Measurements from ENCODE around the gene FAM53A.

FAM53A gene

DNA sequence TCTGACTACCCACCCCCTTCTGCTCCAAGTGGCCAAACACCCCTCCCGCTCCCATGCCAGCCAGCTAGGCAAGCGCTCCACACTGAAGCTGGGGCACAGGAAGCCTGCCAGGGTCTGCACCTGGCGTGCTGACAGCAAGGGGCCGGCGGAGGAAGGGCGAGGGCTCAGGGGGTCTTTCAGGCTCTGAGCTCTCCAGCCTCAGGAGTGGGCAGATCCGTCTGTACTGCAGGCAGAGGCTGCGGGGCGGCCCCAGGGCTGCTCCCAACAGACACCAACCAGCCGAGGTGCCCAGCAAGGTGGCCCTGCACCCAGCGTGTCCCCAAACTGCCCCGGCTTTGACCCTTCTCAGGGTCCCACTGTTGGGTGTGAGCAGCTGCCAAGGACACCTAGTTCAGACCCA, 14.8 kb downstream of the FAM53A start:
- peaks cover 2% of the 10 kb centered on the region; the same call in 1 of the 2 replicates for H3K4me1 ChIP-seq (ENCODE audit: control insufficient read depth, insufficient read depth, low read length)
- H3K27ac ChIP-seq (ENCODE audit: low read length), result no peak overlapping the region
- H3K27me3 ChIP-seq (ENCODE audit: control insufficient read depth, insufficient read depth, low read length), result no peaks in the 10 kb centered on the region
- WGBS (ENCODE audit: insufficient coverage, insufficient read length), result no CpG with 5 or more reads among the region's 12 CpGs
- no peak for DNase-seq (ENCODE audit: low read depth, low spot score)
- H3K4me3 ChIP-seq (ENCODE audit: low read length), result no peak overlapping the region
- H3K9me3 ChIP-seq (ENCODE audit: control insufficient read depth, insufficient read depth, low read length), result no peaks in the 10 kb centered on the region
- H3K36me3 ChIP-seq (ENCODE audit: control insufficient read depth, insufficient read depth, low read length), result no peaks in the 10 kb centered on the region

DNA sequence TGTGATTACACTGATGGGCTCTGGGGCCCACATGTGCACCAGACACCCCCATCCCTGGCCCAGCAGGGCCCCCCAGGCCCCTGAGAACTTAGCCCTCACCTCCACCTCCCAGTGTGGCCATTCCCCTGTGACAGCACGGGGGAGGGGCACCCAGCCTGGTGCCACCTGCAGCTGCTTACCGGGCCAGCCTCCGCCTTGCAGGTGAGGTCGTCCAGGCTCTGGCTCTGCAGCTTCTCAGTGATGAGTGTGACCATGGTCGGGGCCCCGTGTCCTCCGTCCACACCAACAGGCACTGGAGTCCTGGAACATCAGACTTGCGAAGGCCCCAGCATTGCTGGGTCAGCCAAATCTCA, 15.6 kb downstream of the FAM53A start:
- Histone ChIP-seq H3K4me1 (ENCODE audit: control insufficient read depth, insufficient read depth, low read length) (peaks cover 2% of the 10 kb centered on the region; the same call in 1 of the 2 replicates), H3K36me3 (ENCODE audit: control insufficient read depth, insufficient read depth, low read length) (no peaks in the 10 kb centered on the region), H3K27ac (ENCODE audit: low read length) (no peak overlapping the region), H3K27me3 (ENCODE audit: control insufficient read depth, insufficient read depth, low read length) (no peaks in the 10 kb centered on the region), H3K9me3 (ENCODE audit: control insufficient read depth, insufficient read depth, low read length) (no peaks in the 10 kb centered on the region), H3K4me3 (ENCODE audit: low read length) (no peak overlapping the region)
- DNase-seq (ENCODE audit: low read depth, low spot score), result no peak
- no CpG with 5 or more reads among the region's 8 CpGs for WGBS (ENCODE audit: insufficient coverage, insufficient read length)

DNA sequence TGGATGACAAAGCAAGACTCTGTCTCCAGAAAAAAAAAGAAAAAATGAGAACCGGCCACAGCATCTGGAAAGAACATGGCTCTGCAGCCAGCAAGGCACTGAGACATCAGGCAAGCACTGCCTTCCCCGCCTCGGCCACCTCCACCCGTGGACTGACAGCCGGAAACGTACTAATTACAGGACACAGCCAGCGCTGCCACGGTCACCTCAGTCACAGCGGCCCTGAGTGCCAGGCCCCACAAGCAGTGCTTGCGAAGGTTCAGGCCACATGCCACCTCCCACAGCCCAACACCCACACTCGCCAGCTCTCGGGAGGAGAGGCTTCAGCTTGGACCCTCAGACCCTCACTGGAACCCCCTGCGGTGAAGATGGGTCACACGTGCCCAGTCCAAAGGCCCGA, 16.8 kb downstream of the FAM53A start:
- Histone ChIP-seq H3K4me1 (ENCODE audit: control insufficient read depth, insufficient read depth, low read length) (peaks cover 2% of the 10 kb centered on the region; the same call in 1 of the 2 replicates), H3K27ac (ENCODE audit: low read length) (no peak overlapping the region), H3K36me3 (ENCODE audit: control insufficient read depth, insufficient read depth, low read length) (no peaks in the 10 kb centered on the region), H3K4me3 (ENCODE audit: low read length) (no peak overlapping the region), H3K9me3 (ENCODE audit: control insufficient read depth, insufficient read depth, low read length) (no peaks in the 10 kb centered on the region), H3K27me3 (ENCODE audit: control insufficient read depth, insufficient read depth, low read length) (no peaks in the 10 kb centered on the region)
- WGBS (ENCODE audit: insufficient coverage, insufficient read length), result no CpG with 5 or more reads among the region's 15 CpGs
- DNase-seq (ENCODE audit: low read depth, low spot score), result no peak

DNA sequence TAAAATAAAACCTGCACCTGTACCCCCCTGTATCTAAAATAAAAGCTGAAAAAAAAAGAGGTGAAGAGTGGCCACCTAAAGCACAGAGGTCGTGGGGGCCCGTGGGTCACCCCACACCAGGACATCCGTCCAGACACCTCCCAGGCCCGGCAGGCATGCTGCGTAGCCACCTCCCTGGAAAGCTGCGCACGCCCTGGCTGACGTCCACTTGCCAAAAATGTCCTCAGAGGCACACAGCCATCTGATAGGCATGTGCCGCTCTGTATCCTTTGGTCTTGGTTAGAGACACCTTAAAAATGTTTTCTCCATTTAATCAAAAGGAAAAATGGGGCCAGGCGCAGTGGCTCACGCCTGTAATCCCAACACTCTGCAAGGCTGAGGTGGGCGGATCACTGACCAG, 17.7 kb downstream of the FAM53A start:
- H3K4me3 ChIP-seq (ENCODE audit: low read length), result no peak overlapping the region
- WGBS (ENCODE audit: insufficient coverage, insufficient read length), result no CpG with 5 or more reads among the region's 12 CpGs
- no peak for DNase-seq (ENCODE audit: low read depth, low spot score)
- H3K27me3 ChIP-seq (ENCODE audit: control insufficient read depth, insufficient read depth, low read length), result no peaks in the 10 kb centered on the region
- H3K36me3 ChIP-seq (ENCODE audit: control insufficient read depth, insufficient read depth, low read length), result no peaks in the 10 kb centered on the region
- H3K4me1 ChIP-seq (ENCODE audit: control insufficient read depth, insufficient read depth, low read length), result peaks cover 2% of the 10 kb centered on the region; the same call in 1 of the 2 replicates
- H3K27ac ChIP-seq (ENCODE audit: low read length), result no peak overlapping the region
- no peaks in the 10 kb centered on the region for H3K9me3 ChIP-seq (ENCODE audit: control insufficient read depth, insufficient read depth, low read length)

DNA sequence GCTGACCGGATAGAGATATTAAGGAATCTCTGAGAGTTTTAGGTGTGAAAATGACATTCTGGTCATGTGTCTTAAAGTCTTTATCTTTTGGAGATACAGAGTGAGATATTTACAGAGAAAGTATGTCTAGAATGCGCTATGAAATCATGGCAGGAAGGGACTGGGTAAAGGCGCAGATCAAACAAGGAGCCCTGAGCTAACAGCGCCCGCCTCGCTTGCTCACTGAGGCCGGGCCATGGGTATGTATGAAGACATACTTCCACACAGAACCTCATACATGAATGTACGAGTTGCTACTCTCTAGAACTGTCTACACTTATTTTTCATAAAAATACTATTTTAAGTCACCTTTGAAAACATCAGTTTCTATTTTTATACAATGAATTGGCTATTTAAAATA, 20.0 kb downstream of the FAM53A start:
- no peak overlapping the region for H3K4me3 ChIP-seq (ENCODE audit: low read length)
- peaks cover 2% of the 10 kb centered on the region; the same call in 1 of the 2 replicates for H3K4me1 ChIP-seq (ENCODE audit: control insufficient read depth, insufficient read depth, low read length)
- H3K27ac ChIP-seq (ENCODE audit: low read length), result no peak overlapping the region
- no peaks in the 10 kb centered on the region for H3K36me3 ChIP-seq (ENCODE audit: control insufficient read depth, insufficient read depth, low read length)
- no peaks in the 10 kb centered on the region for H3K9me3 ChIP-seq (ENCODE audit: control insufficient read depth, insufficient read depth, low read length)
- no peak for DNase-seq (ENCODE audit: low read depth, low spot score)
- WGBS (ENCODE audit: insufficient coverage, insufficient read length), result no CpG with 5 or more reads among the region's 8 CpGs
- no peaks in the 10 kb centered on the region for H3K27me3 ChIP-seq (ENCODE audit: control insufficient read depth, insufficient read depth, low read length)

DNA sequence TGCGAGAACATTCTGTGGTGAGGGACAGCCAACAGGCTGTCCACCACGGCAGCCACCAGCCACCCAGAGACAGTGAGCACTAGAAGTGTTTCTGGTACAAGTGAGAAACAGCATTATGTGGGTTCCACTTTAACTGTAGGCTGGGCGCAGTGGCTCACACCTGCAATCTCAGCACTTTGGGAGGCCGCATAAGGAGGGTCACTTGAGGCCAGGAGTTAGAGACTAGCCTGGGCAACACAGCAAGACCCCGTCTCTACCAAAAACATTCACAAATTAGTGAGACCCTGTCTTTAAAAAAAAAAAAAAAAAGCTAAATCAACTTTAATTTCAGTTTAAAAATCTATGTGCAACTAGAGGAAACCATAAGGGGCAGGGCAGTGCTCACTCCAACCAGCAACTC, 20.6 kb downstream of the FAM53A start:
- no peak overlapping the region for H3K4me3 ChIP-seq (ENCODE audit: low read length)
- no peaks in the 10 kb centered on the region for H3K9me3 ChIP-seq (ENCODE audit: control insufficient read depth, insufficient read depth, low read length)
- WGBS (ENCODE audit: insufficient coverage, insufficient read length), result no CpG with 5 or more reads among the region's 5 CpGs
- H3K27ac ChIP-seq (ENCODE audit: low read length), result no peak overlapping the region
- no peaks in the 10 kb centered on the region for H3K36me3 ChIP-seq (ENCODE audit: control insufficient read depth, insufficient read depth, low read length)
- H3K27me3 ChIP-seq (ENCODE audit: control insufficient read depth, insufficient read depth, low read length), result no peaks in the 10 kb centered on the region
- peaks cover 2% of the 10 kb centered on the region; the same call in 1 of the 2 replicates for H3K4me1 ChIP-seq (ENCODE audit: control insufficient read depth, insufficient read depth, low read length)
- DNase-seq (ENCODE audit: low read depth, low spot score), result no peak

DNA sequence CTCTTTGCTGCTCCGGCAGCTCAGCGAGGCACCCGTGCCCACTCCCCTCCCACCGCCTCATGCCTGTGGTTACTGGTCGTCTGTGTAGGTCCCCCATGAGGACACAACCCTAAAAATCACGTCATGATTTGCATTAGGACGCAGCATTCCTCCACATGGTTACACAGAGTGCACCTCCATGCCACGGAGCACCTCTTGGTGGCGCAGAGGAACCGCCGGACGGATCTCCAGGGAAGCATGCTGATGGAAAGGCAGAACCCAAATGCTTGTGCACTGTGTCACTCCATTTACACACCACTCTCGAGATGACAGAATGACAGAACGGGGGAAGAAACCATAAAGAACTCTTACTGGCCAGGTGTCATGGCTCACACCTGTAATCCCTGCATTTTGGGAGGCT, 22.4 kb downstream of the FAM53A start:
- no peak for DNase-seq (ENCODE audit: low read depth, low spot score)
- WGBS (ENCODE audit: insufficient coverage, insufficient read length), result no CpG with 5 or more reads among the region's 14 CpGs
- H3K9me3 ChIP-seq (ENCODE audit: control insufficient read depth, insufficient read depth, low read length), result no peaks in the 10 kb centered on the region
- no peak overlapping the region for H3K27ac ChIP-seq (ENCODE audit: low read length)
- no peaks in the 10 kb centered on the region for H3K27me3 ChIP-seq (ENCODE audit: control insufficient read depth, insufficient read depth, low read length)
- H3K36me3 ChIP-seq (ENCODE audit: control insufficient read depth, insufficient read depth, low read length), result no peaks in the 10 kb centered on the region
- no peaks in the 10 kb centered on the region for H3K4me1 ChIP-seq (ENCODE audit: control insufficient read depth, insufficient read depth, low read length)
- H3K4me3 ChIP-seq (ENCODE audit: low read length), result no peak overlapping the region

DNA sequence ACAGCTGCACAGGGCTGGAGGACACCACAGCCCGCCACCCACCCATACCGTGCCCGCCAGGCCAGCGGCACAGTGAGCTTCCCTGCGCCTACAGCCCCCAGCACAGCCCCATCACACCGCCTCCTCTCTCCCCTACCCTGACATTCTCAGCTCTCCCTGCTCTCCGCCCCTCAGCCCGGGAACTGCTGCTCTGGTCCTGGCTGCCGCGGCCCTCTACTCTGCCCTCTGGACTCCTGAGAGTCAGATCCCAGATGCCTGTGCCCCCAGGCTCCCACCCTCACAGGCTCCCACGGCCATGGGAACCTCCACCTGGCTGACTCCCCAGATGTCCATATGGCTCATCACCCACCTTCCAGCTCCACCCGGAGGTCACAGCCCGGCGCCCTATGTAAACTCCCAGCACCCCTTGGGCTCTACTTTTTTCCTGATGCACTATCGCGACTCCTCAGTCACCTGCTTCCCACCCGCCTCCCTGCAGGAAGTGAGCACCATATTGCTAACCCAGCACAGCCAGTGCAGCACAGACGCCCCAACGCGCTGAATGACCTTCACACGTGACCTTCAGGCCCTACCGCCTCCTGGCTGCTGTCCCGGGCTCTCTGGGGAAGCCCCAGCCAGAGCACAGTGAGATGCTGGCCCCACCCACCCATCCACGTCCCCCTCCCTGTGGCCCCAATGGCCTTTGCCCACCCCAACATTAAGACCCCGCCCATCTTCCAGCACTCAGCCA, 23.0 kb downstream of the FAM53A start:
- no peak for DNase-seq (ENCODE audit: low read depth, low spot score)
- Histone ChIP-seq H3K4me3 (ENCODE audit: low read length) (no peak overlapping the region), H3K27ac (ENCODE audit: low read length) (no peak overlapping the region), H3K36me3 (ENCODE audit: control insufficient read depth, insufficient read depth, low read length) (no peaks in the 10 kb centered on the region), H3K9me3 (ENCODE audit: control insufficient read depth, insufficient read depth, low read length) (no peaks in the 10 kb centered on the region), H3K27me3 (ENCODE audit: control insufficient read depth, insufficient read depth, low read length) (no peaks in the 10 kb centered on the region), H3K4me1 (ENCODE audit: control insufficient read depth, insufficient read depth, low read length) (no peaks in the 10 kb centered on the region)
- no CpG with 5 or more reads among the region's 25 CpGs for WGBS (ENCODE audit: insufficient coverage, insufficient read length)

DNA sequence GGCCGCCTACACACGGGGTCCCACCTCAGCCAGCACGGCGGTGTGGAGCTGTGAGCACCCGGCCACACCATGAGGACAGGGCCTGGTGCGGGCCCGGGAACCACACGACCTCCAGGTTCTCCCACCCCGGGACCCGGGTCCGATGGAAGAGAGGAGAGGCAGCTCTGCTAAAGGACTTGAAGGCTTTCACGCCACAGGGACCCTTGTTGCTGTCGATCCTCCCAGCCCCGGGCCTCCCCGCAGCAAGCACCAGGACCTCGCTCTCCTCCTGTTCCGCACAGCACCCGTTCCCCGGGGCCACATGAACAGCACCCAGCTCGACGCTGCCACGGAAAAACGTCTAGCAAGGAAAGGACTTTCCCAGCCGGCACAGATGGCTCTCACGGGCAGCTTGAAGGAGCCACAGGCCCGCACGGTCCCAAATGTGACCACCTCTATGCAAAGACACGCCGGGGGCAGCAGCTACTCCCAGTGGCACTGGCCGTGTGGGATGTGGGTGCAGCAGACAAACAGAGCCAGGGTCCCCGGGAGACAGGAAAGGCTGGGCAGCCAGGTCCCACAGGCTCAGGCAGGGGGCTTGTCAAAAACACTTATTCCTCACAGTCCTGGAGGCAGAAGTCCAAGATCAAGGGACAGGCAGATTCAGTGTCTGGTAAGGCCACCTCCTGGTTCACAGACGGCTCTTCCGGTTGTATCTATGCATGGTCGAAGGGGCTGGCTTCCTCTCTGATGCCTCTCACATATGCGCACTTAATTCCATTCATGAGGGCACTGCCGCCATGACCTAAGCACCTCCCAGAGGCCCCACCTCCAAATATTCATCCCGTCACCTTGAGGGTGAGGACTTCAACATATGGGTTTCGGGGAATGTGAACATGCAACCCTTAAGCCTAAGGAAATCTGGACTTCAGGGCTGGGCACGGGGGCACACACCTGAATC, 24.7 kb downstream of the FAM53A start:
- Histone ChIP-seq H3K4me3 (ENCODE audit: low read length) (no peak overlapping the region), H3K4me1 (ENCODE audit: control insufficient read depth, insufficient read depth, low read length) (no peaks in the 10 kb centered on the region), H3K36me3 (ENCODE audit: control insufficient read depth, insufficient read depth, low read length) (no peaks in the 10 kb centered on the region), H3K9me3 (ENCODE audit: control insufficient read depth, insufficient read depth, low read length) (no peaks in the 10 kb centered on the region), H3K27ac (ENCODE audit: low read length) (no peak overlapping the region), H3K27me3 (ENCODE audit: control insufficient read depth, insufficient read depth, low read length) (no peaks in the 10 kb centered on the region)
- no CpG with 5 or more reads among the region's 39 CpGs for WGBS (ENCODE audit: insufficient coverage, insufficient read length)
- DNase-seq (ENCODE audit: low read depth, low spot score), result no peak

DNA sequence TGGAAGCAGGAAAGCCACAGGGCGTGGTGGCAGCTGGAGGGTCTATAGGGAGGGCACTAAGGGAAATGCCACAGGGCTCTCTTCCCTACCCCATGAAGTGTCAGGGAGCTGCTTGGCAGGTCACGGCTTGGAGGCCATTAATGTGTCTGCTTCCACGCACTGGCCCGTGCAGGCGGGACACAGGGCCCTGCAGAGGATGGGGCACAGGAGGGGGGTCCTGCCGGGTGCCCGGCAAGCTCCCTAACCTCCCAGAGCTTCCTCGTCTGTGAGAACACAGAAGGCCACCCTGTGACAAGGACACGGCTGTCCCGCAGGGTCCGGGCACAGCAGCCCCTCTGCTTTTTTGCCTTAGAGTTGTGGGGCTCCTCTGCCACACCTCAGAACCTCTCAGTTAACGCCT, 25.5 kb downstream of the FAM53A start:
- Histone ChIP-seq H3K27ac (ENCODE audit: low read length) (no peak overlapping the region), H3K4me1 (ENCODE audit: control insufficient read depth, insufficient read depth, low read length) (no peaks in the 10 kb centered on the region), H3K9me3 (ENCODE audit: control insufficient read depth, insufficient read depth, low read length) (no peaks in the 10 kb centered on the region), H3K27me3 (ENCODE audit: control insufficient read depth, insufficient read depth, low read length) (no peaks in the 10 kb centered on the region), H3K36me3 (ENCODE audit: control insufficient read depth, insufficient read depth, low read length) (no peaks in the 10 kb centered on the region), H3K4me3 (ENCODE audit: low read length) (no peak overlapping the region)
- no peak for DNase-seq (ENCODE audit: low read depth, low spot score)
- no CpG with 5 or more reads among the region's 12 CpGs for WGBS (ENCODE audit: insufficient coverage, insufficient read length)

Data from iPS DF 6.9 (cell line).